ENCODE results near the gene PPIL1.
A peak's percentile ranks its signal among the peaks of the same experiment; 100 is the strongest.
"Not testable (repeated sequence)": the region's sequence is repeated elsewhere in the genome, so short reads cannot be mapped to it uniquely, and the experiment has no call there.

The PPIL1 gene

GRCh38 chr6:36874443-36875249 is at the start of gene PPIL1:
Gene PPIL1 (minus strand): TSS chr6:36874803. CDS start chr6:36874772, 31 bp downstream.
- peak; percentile 94 for DNase-seq

DNA sequence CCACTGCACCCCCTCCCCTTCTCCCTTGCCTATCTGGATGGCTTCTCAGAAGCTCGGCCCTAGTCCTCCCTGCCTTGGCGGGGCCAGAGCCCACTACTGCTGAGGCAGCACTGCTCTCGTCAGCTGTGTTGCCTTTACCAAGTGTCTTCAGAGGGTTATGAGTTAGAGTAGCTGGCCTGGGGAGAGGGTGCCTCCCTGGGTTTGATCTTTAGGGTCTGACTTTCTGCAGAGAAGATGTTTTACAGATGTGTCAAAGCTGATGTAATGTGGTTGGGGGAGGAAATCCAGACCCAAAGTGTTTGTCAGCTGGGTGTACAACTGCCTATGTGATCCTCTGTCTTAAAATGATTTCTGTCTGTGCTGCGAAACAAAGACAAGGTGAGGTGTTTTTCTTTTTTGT is 49.5 kb upstream of the PPIL1 start:
- no peak for DNase-seq

GRCh38 chr6:36920546-36920945 is 45.9 kb upstream of the PPIL1 start:
- DNase-seq: no peak

GRCh38 chr6:36920049-36920448 is 45.4 kb upstream of the PPIL1 start:
- no peak for DNase-seq

DNA sequence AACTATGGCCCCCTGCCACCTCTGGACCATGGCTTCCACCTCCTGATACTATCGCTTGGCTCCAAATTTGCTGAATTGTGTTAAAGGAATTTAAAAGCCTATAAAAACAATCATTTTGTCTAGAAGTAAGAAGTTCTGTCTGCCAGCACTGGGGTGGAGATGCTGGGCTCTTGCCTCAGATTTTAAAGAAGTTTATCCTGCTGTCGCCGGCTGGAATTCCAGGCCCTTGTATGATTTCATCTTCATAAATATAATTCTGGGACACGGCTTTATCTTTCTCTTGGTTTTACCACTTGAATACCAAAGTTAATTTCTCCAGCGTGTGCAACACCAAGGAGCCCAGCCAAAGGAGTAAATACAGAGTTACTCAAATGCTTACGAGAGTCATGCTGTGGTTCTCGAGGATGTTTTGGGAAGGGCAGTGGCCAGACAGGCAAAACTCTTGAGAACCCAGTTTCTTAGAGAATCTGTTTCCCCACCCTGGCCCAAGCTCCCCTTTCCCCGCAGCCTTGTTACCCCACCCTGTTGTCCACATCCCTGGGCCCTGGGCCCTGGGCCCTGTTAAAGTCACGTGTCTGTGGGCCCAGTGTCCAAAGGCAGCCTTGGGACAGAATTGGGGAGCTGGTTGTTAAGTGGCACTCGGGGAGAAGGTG is 43.1 kb upstream of the PPIL1 start:
- DNase-seq: no peak

DNA sequence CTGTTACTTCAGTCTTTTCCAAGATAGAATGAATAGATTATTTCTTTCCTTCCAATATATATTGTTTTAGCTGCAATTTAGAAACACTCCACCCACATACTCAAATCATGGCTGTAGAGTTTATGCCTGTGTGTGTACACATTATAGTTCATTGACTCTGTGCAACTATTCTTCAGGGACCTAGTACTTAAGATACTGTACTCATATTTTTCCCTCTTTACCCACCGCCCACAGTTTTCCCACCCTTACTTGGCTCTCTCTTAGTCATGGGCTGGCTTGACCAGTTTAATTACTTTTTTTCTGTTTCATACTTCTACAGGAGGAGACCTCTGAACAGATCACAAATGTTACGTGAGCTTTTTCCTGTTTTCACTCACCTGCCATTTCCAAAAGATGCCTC is 41.5 kb upstream of the PPIL1 start:
- DNase-seq: no peak

DNA sequence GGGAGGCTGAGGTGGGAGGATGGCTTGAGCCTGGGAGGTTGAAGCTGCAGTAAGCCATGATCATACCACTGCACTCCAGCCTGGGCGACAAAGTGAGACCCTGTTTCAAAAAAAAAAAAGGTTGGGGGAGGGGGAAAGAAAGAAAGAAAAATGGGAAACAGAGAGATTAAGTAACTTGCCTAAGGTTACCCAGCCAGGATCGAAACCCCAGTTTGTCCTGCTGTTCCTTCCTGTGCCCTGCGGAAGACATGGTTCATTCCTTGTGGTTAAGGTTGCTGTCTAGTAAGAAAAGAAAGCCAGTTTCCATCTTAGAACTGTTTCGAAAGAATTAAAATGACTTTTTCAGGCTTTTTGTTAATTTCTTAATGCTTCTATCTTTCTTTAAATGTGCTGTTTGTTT is 41.0 kb upstream of the PPIL1 start:
- DNase-seq: no peak

DNA sequence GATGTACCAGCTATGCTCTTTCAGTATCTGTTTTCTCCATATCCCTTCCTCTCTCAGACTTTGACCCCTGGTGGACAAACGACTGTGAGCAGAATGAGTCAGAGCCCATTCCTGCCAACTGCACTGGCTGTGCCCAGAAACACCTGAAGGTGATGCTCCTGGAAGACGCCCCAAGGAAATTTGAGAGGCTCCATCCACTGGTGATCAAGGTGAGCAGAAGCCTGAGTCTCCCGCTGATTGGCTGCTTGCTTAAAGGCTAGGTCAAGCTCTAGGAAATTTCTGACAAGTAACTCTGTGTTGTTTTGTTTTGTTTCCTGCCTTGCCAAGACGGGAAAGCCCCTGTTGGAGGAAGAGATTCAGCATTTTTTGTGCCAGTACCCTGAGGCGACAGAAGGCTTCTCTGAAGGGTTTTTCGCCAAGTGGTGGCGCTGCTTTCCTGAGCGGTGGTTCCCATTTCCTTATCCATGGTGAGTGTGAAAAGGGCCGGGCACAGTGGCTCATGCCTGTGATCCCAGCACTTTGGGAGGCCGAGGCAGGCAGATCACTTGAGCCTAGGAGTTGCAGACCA is 39.7 kb upstream of the PPIL1 start:
- DNase-seq: no peak

GRCh38 chr6:36913082-36913481 is 38.5 kb upstream of the PPIL1 start:
- no peak for DNase-seq

GRCh38 chr6:36912586-36912985 is 38.0 kb upstream of the PPIL1 start:
- no peak for DNase-seq

GRCh38 chr6:36912030-36912454 is 37.4 kb upstream of the PPIL1 start:
- DNase-seq: no peak

DNA sequence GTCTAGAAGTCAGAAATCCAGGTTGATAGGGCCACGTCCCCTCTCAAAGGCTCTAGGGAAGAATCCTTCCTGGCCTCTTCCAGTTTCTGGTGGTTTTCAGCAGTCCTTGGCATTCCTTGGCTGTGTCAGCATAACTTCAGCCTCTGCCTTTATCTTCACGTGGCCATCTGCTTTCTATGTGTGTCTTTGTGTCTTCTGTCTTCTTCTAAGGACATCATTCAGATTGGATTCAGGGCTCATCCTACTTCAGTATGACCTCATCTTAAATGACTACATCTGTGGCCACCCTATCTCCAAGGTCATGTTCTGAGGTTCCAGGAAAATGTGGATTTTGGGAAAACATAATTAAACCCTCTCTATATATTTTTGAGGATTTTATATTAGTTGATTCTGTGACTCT is 34.1 kb upstream of the PPIL1 start:
- DNase-seq: no peak

DNA sequence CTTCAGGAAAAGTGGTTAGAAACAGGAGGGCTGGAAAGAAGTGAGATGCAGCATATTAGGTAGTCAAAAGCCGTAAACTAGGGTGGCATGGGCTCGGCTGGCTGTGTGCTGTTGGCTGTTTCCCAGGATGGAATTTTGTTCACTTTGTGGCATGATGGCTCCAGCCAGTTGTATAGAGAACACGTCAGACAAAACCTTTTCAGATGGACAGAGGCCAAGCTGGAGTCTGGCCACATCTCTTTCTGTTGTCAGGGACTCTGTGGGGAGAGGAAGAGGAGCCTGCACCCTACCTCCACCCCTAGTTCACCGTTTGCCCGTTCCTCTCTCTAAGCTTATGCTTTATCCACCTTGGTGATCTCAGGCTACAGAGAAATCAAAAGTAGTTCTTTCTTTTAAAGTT is 33.2 kb upstream of the PPIL1 start:
- no peak for DNase-seq

DNA sequence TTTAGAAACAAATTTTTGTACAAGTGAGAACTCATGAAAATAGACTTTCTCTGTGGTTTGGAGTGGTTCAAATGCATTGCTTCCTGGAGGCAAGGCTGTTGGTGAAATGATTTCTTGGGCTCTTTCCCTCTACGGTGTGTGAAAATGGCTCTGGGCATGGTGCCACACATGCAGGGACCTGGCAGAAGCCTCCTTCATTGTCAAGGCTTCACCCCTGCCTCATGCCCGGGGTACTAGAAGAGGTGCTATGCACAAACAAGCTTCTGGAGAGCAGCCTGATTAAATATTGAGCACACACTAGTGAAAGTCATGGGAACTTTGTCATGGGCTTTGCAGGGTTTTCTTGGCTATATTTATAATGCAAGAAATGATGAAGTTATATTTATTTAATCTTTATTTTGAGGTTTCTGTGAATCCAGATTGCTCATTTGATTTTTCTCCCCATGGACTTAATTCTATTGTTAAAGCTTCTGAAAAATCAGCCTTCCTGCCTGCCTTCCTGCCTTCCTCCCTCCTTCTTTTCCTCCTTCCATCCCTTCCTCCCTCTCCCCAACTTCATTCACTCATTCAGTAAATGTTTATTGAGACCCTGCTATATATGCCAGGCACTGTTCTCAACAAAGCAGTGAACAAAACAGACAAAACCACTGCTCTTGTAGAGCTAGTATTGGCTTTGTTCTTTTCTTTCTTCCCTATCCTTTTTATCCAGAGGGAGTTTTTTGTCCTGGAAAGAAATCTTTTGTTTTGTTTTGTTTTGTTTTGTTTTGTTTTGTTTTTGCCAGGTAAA is 32.1 kb upstream of the PPIL1 start:
- peak; percentile 67 for DNase-seq

DNA sequence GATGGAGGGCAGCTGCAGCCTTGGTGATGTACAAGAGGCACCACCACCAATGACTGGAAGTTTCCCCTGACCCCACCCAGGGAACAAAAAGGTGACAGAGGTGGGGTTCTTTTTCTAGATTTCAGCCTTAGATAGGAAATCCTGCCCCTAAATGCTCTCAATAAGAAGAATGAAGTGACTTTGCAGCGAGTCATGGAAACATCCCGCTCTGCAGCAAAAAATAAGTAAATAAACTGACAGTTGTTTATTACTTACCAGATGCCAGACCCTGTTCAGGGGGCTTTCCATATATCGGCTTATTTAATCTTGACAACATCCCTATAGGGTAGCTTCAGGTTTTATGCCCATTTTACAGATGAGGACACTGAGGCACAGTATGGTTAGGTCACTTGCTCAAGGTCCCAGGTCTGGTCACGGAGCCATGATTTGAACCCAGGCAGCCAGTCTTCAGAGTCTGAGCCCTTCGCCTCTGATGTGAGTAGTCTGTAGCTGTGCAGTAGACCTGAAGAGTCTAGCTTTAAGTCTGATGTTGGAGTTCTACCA is 30.3 kb upstream of the PPIL1 start:
- no peak for DNase-seq

DNA sequence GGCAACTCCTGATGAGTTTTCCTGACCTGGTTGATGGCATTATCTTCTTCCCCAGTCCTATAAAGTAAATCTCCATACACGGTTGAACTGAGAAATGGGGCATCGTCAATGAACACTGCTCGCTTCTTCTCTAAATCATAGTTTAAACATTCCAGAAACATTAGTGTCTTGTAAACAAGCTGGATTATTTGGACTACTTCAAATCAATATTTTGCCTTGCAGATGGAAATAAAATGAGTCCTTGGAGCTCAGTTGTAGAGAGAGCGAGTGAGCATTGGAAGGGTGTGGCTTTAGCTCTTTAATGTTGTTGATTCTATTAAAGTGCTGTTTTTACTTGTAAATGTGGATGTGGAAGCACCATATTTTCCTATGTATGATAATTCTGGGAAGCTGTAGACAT is 29.5 kb upstream of the PPIL1 start:
- DNase-seq: no peak

- DNase-seq: no peak
Measured at GRCh38 chr6:36897609-36898008, 23.0 kb upstream of the PPIL1 start.

DNA sequence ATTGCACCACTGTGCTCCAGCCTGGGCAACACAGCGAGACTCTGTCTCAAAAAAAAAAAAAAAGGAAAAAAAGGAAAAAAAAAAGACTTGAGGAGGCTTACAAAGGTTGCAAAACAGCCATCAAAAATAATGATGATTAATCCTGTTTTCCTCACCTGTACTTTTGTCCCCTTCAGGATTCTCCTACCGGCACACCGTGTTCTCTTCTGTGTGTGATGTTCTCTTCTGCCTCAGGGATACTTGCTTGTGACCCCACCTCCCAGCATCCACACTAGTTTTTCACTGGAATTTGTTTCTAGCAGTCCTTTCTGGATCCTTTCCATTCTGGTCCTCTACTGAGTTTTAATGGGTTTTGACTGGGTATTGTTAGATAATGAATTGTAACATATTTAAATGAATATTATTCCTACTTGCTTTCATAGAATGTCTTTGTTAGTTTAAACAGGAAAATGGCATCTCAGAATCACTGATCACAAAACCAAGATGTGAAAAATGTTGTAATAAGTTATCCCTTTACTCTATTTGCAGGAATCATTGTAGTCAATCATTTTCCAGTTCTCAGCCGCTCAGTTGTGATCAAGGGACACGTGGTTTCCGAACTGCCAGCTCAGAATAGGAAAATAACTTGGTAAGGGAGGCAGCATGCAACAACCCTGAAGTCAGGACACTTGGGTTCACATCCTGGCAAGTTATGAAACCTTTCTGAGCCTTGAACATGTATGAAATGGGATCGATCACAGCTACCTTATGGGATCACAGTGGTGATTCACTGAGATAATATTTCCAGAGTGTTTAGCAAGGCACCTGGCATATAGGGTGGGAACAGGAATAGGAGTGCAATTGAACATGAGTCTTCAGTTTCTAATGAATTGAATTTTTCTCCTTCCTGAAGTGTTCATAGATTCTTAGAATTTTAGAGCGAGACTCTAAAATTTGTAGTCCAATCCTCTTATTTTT is 19.7 kb upstream of the PPIL1 start:
- no peak for DNase-seq

- not testable (repeated sequence) for DNase-seq
Measured at GRCh38 chr6:36891153-36891552, 16.6 kb upstream of the PPIL1 start.

GRCh38 chr6:36890112-36890663 is 15.6 kb upstream of the PPIL1 start:
- DNase-seq: no peak

GRCh38 chr6:36888654-36889481 is 14.3 kb upstream of the PPIL1 start:
- no peak for DNase-seq

All from NCI-H345 (cell line).